Activated T-cell treated with anti-CD3 and anti-CD28 coated beads for 24 hours (primary cell): ENCODE data around the gene RNF145.
"Not testable (repeated sequence)": the region's sequence is repeated elsewhere in the genome, so short reads cannot be mapped to it uniquely, and the experiment has no call there.

Experiments
- DNase-seq: peaks from one replicate; pipeline ENCODE4 v3.0.0-alpha.2; 2020; ENCODE audit warnings: low read depth

RNF145 gene

GRCh38 chr5:159190170-159190569 is 19.2 kb downstream of the RNF145 start:
- DNase-seq: no peak

GRCh38 chr5:159189310-159189709 is 20.0 kb downstream of the RNF145 start:
- no peak for DNase-seq

GRCh38 chr5:159187719-159188118 is 21.6 kb downstream of the RNF145 start:
- no peak for DNase-seq

- DNase-seq: no peak
Observed at GRCh38 chr5:159186319-159186718, 23.0 kb downstream of the RNF145 start.

GRCh38 chr5:159185773-159186172 is 23.6 kb downstream of the RNF145 start:
- DNase-seq: no peak

- DNase-seq: peak; percentile 43
Observed at GRCh38 chr5:159184858-159185381, 24.4 kb downstream of the RNF145 start.

GRCh38 chr5:159184236-159184635 is 25.1 kb downstream of the RNF145 start:
- no peak for DNase-seq

GRCh38 chr5:159183247-159183646 is 26.1 kb downstream of the RNF145 start:
- DNase-seq: no peak

GRCh38 chr5:159182691-159183090 is 26.7 kb downstream of the RNF145 start:
- no peak for DNase-seq

GRCh38 chr5:159181651-159182050 is 27.7 kb downstream of the RNF145 start:
- no peak for DNase-seq

GRCh38 chr5:159181152-159181551 is 28.2 kb downstream of the RNF145 start:
- no peak for DNase-seq

GRCh38 chr5:159179529-159180305 is 29.6 kb downstream of the RNF145 start:
- no peak for DNase-seq

GRCh38 chr5:159178978-159179377 is 30.4 kb downstream of the RNF145 start:
- DNase-seq: no peak

- DNase-seq: no peak
Observed at GRCh38 chr5:159175547-159175946, 33.8 kb downstream of the RNF145 start.

GRCh38 chr5:159174511-159175168 is 34.7 kb downstream of the RNF145 start:
- DNase-seq: no peak

- no peak for DNase-seq
Observed at GRCh38 chr5:159171274-159171673, 38.1 kb downstream of the RNF145 start.

GRCh38 chr5:159170021-159170420 is 39.3 kb downstream of the RNF145 start:
- no peak for DNase-seq

GRCh38 chr5:159166416-159166815 is 42.9 kb downstream of the RNF145 start:
- DNase-seq: no peak

GRCh38 chr5:159163701-159164046 is 45.7 kb downstream of the RNF145 start:
- DNase-seq: no peak

- DNase-seq: no peak
Observed at GRCh38 chr5:159163027-159163700, 46.2 kb downstream of the RNF145 start.

- no peak for DNase-seq
Observed at GRCh38 chr5:159161361-159162214, 47.8 kb downstream of the RNF145 start.

- not testable (repeated sequence) for DNase-seq
Observed at GRCh38 chr5:159158553-159159091, 50.7 kb downstream of the RNF145 start.
